Superior temporal gyrus (tissue), 1 donor: ENCODE data around the gene PIK3R4.

Experiments
- DNase-seq: peaks from one replicate; pipeline ENCODE4 v3.0.0-alpha.2; 2016; ENCODE audit errors: extremely low spot score

The PIK3R4 gene

DNA sequence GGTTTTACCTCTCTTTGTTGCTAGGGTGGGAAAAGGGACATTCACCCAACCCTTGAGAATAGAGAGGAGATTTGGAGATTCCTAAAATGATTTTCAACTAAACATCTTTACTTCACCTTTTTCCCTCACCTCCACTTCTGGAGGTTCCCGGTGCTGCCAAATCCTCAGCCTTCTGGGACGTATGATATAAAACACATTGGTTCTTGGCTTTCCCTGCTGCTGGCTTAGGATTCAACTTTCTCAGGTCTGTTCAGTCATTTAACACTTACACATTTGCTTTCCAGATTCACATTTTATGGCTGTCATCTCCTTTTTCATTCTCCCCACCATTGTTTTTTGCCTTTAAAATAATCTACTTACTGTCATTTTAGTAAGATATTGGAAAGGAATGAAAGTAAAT lies 106.6 kb downstream of the PIK3R4 start:
- DNase-seq = no peak

DNA sequence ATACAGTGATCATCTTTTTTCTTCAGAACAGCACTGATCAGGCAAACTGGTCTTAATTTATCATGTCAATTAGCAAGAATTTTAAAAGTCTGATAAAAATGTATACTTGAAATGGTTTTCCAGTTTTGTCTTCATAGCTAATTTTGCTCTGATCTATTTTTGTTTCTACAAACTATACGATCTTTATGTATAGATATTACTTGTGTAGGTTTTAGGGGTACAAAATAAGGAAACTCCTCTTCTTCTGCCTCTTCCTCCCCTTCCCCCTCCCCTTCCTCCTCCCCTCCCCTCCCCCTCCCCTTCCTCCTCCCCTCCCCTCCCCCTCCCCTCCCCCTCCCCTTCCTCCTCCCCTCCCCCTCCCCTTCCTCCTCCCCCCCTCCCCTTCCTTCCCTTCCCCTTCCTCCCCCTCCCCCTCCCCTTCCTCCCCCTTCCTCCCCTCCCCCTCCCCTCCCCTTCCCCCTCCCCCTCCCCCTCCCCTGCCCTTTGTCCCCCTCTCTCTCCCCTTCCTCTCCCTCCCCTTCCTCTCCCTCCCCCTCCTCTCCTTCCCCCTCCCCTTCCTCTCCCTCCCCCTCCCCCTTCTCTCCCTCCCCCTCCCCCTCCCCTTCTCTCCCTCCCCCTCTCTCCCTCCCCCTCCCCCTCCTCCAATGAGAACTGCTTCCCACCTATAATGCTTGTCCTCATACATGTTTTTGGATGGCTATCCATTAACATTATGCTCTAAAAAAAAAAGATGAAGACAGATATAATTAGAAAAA lies 110.0 kb downstream of the PIK3R4 start:
- no peak for DNase-seq

- no peak for DNase-seq
Observed at GRCh38 chr3:130635978-130636377, 110.7 kb downstream of the PIK3R4 start.

DNA sequence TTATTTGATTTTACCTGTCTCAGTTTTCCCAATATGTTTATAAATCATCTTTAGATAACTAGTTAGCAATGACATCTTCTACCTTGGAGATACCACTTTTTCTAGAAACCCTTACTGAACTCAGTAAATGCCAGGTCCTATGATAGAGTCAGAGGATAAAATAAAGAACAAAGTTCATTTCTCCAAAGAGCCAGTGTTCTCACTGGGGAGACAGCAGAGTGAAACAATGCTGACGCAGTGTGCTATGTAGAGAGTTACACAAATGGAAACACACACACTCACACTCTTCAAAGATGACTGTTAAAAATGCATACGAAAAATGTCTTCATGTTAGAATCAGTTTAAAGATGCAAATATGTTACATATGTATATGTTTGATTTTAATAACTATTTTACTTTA lies 111.3 kb downstream of the PIK3R4 start:
- no peak for DNase-seq
